ENCODE results near the gene C11orf16.
A peak's percentile ranks its signal among the peaks of the same experiment; 100 is the strongest.

The C11orf16 gene

DNA sequence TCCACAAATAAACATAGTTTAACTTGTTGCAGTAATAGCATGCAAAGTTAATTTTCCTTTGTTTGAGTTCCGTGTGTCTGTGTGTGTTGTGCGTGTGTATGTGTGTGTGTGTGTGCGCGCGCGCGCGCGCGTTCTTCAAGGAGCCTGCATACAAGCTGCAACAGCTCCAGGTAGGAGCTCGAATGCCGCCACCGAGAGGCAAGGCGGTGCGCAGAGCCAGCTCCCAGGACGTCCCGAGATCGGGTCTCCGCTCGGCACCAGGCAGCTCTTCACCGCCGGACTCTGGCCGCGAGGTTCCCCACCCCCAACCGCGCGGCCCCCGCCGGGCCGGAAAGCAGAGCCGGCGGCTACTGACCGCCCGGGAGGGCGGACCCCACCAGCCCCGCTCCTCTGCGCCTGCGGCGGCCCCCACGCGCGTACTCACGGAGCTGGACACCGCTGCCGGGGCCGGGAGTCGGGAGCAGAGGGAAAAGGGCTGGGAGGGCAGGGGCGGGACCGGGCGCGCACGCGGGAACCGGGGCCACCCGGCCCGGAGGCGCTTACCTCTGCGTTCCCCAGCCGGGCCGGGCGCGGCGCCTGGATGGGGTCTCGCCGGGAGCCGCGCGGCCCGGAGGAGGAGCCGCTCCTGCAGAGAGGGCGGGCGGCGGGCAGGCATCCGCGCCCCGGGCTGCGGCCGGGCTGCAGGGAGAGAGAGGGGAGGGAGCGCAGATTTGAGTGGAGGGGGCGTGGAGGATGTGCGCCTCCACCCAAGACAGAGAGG lies 62.2 kb downstream of the C11orf16 start (continued):
- TF ChIP-seq, protein P1, sequence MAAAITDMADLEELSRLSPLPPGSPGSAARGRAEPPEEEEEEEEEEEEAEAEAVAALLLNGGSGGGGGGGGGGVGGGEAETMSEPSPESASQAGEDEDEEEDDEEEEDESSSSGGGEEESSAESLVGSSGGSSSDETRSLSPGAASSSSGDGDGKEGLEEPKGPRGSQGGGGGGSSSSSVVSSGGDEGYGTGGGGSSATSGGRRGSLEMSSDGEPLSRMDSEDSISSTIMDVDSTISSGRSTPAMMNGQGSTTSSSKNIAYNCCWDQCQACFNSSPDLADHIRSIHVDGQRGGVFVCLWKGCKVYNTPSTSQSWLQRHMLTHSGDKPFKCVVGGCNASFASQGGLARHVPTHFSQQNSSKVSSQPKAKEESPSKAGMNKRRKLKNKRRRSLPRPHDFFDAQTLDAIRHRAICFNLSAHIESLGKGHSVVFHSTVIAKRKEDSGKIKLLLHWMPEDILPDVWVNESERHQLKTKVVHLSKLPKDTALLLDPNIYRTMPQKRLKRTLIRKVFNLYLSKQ (tag by site-specific recombination; IDR thresholded peaks at IDR 0.05; ENCODE audit: borderline replicate concordance) = no peak
- TF ChIP-seq KLF1 (tag by site-specific recombination; IDR thresholded peaks at IDR 0.05) (0 out of 2 replicates have a peak, but pooled peaks have one; percentile 10), ZNF561 (tag by site-specific recombination; IDR thresholded peaks at IDR 0.05; ENCODE audit: borderline replicate concordance) (peak; percentile 40; the same call in 1 of the 2 replicates), SP7 (tag by site-specific recombination; IDR thresholded peaks at IDR 0.05) (peak; percentile 46; the same call in 1 of the 2 replicates), ZNF23 (tag by site-specific recombination; IDR thresholded peaks at IDR 0.05; ENCODE audit: borderline replicate concordance) (no peak), ZNF2 (tag by site-specific recombination; IDR thresholded peaks at IDR 0.05) (peak; percentile 83), ZNF776 (tag by site-specific recombination; IDR thresholded peaks at IDR 0.05; ENCODE audit: borderline replicate concordance) (no peak), ZNF37A (tag by site-specific recombination; IDR thresholded peaks at IDR 0.05) (no peak), IKZF3 (tag by site-specific recombination; IDR thresholded peaks at IDR 0.05) (peak; percentile 46; the same call in 1 of the 2 replicates), SCRT1 (tag by site-specific recombination; IDR thresholded peaks at IDR 0.05; ENCODE audit: borderline replicate concordance) (no peak)
- TF ChIP-seq, protein P2, sequence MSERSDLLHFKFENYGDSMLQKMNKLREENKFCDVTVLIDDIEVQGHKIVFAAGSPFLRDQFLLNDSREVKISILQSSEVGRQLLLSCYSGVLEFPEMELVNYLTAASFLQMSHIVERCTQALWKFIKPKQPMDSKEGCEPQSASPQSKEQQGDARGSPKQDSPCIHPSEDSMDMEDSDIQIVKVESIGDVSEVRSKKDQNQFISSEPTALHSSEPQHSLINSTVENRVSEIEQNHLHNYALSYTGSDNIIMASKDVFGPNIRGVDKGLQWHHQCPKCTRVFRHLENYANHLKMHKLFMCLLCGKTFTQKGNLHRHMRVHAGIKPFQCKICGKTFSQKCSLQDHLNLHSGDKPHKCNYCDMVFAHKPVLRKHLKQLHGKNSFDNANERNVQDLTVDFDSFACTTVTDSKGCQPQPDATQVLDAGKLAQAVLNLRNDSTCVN (tag by site-specific recombination; optimal IDR thresholded peaks at IDR 0.05) = peak; percentile 95
- TF ChIP-seq, protein P3, sequence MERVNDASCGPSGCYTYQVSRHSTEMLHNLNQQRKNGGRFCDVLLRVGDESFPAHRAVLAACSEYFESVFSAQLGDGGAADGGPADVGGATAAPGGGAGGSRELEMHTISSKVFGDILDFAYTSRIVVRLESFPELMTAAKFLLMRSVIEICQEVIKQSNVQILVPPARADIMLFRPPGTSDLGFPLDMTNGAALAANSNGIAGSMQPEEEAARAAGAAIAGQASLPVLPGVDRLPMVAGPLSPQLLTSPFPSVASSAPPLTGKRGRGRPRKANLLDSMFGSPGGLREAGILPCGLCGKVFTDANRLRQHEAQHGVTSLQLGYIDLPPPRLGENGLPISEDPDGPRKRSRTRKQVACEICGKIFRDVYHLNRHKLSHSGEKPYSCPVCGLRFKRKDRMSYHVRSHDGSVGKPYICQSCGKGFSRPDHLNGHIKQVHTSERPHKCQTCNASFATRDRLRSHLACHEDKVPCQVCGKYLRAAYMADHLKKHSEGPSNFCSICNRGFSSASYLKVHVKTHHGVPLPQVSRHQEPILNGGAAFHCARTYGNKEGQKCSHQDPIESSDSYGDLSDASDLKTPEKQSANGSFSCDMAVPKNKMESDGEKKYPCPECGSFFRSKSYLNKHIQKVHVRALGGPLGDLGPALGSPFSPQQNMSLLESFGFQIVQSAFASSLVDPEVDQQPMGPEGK (tag by site-specific recombination; IDR thresholded peaks at IDR 0.05) = peak; percentile 15; the same call in 1 of the 2 replicates
- TF ChIP-seq, protein P4, sequence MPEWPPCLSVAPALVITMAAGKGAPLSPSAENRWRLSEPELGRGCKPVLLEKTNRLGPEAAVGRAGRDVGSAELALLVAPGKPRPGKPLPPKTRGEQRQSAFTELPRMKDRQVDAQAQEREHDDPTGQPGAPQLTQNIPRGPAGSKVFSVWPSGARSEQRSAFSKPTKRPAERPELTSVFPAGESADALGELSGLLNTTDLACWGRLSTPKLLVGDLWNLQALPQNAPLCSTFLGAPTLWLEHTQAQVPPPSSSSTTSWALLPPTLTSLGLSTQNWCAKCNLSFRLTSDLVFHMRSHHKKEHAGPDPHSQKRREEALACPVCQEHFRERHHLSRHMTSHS (tag by site-specific recombination; IDR thresholded peaks at IDR 0.05) = no peak
- TF ChIP-seq, protein P5, sequence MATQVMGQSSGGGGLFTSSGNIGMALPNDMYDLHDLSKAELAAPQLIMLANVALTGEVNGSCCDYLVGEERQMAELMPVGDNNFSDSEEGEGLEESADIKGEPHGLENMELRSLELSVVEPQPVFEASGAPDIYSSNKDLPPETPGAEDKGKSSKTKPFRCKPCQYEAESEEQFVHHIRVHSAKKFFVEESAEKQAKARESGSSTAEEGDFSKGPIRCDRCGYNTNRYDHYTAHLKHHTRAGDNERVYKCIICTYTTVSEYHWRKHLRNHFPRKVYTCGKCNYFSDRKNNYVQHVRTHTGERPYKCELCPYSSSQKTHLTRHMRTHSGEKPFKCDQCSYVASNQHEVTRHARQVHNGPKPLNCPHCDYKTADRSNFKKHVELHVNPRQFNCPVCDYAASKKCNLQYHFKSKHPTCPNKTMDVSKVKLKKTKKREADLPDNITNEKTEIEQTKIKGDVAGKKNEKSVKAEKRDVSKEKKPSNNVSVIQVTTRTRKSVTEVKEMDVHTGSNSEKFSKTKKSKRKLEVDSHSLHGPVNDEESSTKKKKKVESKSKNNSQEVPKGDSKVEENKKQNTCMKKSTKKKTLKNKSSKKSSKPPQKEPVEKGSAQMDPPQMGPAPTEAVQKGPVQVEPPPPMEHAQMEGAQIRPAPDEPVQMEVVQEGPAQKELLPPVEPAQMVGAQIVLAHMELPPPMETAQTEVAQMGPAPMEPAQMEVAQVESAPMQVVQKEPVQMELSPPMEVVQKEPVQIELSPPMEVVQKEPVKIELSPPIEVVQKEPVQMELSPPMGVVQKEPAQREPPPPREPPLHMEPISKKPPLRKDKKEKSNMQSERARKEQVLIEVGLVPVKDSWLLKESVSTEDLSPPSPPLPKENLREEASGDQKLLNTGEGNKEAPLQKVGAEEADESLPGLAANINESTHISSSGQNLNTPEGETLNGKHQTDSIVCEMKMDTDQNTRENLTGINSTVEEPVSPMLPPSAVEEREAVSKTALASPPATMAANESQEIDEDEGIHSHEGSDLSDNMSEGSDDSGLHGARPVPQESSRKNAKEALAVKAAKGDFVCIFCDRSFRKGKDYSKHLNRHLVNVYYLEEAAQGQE (tag by site-specific recombination; IDR thresholded peaks at IDR 0.05) = no peak
- TF ChIP-seq, protein P6, sequence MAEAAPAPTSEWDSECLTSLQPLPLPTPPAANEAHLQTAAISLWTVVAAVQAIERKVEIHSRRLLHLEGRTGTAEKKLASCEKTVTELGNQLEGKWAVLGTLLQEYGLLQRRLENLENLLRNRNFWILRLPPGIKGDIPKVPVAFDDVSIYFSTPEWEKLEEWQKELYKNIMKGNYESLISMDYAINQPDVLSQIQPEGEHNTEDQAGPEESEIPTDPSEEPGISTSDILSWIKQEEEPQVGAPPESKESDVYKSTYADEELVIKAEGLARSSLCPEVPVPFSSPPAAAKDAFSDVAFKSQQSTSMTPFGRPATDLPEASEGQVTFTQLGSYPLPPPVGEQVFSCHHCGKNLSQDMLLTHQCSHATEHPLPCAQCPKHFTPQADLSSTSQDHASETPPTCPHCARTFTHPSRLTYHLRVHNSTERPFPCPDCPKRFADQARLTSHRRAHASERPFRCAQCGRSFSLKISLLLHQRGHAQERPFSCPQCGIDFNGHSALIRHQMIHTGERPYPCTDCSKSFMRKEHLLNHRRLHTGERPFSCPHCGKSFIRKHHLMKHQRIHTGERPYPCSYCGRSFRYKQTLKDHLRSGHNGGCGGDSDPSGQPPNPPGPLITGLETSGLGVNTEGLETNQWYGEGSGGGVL (tag by site-specific recombination; IDR thresholded peaks at IDR 0.05) = peak; percentile 90

Measured in HEK293 (cell line).